Measurements from ENCODE around the gene ZNF383. TPM values are rescaled to one million over a fixed set of nuclear protein-coding genes. Genes with fewer than 3 reads are reported as not detected.
A peak's percentile ranks its signal among the peaks of the same experiment; 100 is the strongest.

Gene ZNF383
- total and polyA plus RNA-seq, 9 of the 15 experiments (the other 6 are each of a cell fraction or from before 2014, with no cell fraction given): 2.0 to 8.2 (median 5.3) TPM

DNA sequence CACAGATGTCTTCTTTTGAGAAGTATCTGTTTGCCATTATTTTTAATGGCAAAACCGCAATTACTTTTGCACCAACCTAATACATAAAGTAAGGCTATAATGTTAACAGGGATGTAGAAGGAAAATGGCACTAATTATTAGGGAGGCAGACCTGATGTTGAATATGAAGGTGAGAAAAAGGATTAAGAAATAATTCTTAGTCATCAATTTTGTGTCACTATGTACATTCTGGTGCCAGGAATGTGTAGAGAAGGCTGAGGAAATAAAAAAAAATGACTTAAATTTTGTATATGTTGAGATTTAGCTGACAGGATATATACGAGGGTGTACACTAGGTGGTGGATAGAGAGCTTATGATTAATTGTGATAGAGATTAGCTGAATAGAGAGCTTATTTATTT, 20.2 kb upstream of the ZNF383 start:
- no TSS peak for BruUV-seq (replicated peaks)
- CTCF ChIA-PET (ENCODE audit: low intra/inter-chr PET ratio): no interaction called here
- 43% methylated on average over 2 of the region's 2 CpGs for WGBS (ENCODE audit: insufficient coverage, low coverage, missing lambda C conversion rate)
- in situ Hi-C loops (cut with MboI) (no loop called here), intact Hi-C loops (cut with micrococcal nuclease) (no loop called here)
- Histone ChIP-seq H3K27ac (ENCODE audit: extremely low read depth, low read depth, low read length) (no peak overlapping the region), H2AFZ (ENCODE audit: low read depth, low read length) (no peak overlapping the region), H3K27me3 (ENCODE audit: control insufficient read depth in 2 of 2, insufficient read depth in 2 of 2, low read length in 2 of 2) (no peaks in the 10 kb centered on the region), H3K4me3 (no peak overlapping the region), H3K9me1 (ENCODE audit: control insufficient read depth, insufficient read depth, low read length) (no peaks in the 10 kb centered on the region), H3K79me2 (ENCODE audit: control insufficient read depth, insufficient read depth, low read length) (no peaks in the 10 kb centered on the region), H3K9ac (ENCODE audit: insufficient read depth in 1 of 2, low read depth in 2 of 2, low read length in 2 of 2) (no peak overlapping the region), H3K36me3 (ENCODE audit: control insufficient read depth, insufficient read depth, low read length) (peaks cover 4% of the 10 kb centered on the region; the same call in 1 of the 3 replicates), H3K9me3 (replicated peaks; ENCODE audit: control insufficient read depth, insufficient read depth, low read depth, low read length) (no peaks in the 10 kb centered on the region; the same call in 1 of the 2 replicates), H3K4me1 (replicated peaks in 1 of 2; ENCODE audit: control insufficient read depth in 2 of 2, insufficient read depth in 2 of 2, low read length in 2 of 2) (no peaks in the 10 kb centered on the region), H3K4me2 (ENCODE audit: insufficient read depth, low read length) (no peak overlapping the region), H4K20me1 (replicated peaks; ENCODE audit: control insufficient read depth, insufficient read depth, low read length) (no peaks in the 10 kb centered on the region)
- DNase-seq (ENCODE audit: extremely low read depth in 1 of 4, low spot score in 3 of 4) (no peak), ATAC-seq (no peak), FAIRE-seq (no peak)
- POLR2A ChIA-PET: interaction anchor here (0.9 kb wide), 1 partner anchor 10 kb away, joined by 3 read pairs; no protein-coding TSS in a partner anchor
- TF ChIP-seq ZC3H8 (IDR thresholded peaks at IDR 0.05): no peak
- TF ChIP-seq CCNT2 (IDR thresholded peaks at IDR 0.05; ENCODE audit: borderline replicate concordance, extremely low read depth, insufficient read length, low read depth, low read length): no peak
- TF ChIP-seq SMAD2 (IDR thresholded peaks at IDR 0.05; ENCODE audit: low read depth, low read length): no peak
- TF ChIP-seq MAFG (tag; conservative IDR thresholded peaks at IDR 0.05): peak; percentile 31; the same call in 1 of the 2 replicates
- TF ChIP-seq, protein P1, sequence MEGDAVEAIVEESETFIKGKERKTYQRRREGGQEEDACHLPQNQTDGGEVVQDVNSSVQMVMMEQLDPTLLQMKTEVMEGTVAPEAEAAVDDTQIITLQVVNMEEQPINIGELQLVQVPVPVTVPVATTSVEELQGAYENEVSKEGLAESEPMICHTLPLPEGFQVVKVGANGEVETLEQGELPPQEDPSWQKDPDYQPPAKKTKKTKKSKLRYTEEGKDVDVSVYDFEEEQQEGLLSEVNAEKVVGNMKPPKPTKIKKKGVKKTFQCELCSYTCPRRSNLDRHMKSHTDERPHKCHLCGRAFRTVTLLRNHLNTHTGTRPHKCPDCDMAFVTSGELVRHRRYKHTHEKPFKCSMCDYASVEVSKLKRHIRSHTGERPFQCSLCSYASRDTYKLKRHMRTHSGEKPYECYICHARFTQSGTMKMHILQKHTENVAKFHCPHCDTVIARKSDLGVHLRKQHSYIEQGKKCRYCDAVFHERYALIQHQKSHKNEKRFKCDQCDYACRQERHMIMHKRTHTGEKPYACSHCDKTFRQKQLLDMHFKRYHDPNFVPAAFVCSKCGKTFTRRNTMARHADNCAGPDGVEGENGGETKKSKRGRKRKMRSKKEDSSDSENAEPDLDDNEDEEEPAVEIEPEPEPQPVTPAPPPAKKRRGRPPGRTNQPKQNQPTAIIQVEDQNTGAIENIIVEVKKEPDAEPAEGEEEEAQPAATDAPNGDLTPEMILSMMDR (IDR thresholded peaks at IDR 0.05 in 2 of 3, conservative IDR thresholded peaks at IDR 0.05 in 1 of 3; ENCODE audit: insufficient read depth in 2 of 3, low read depth in 1 of 3, low read length in 3 of 3): no peak
- peak; percentile 37; the same call in 1 of the 2 replicates for TF ChIP-seq MAFK (IDR thresholded peaks at IDR 0.05; ENCODE audit: low read length)
- no peak for TF ChIP-seq ZNF174 (CRISPR knock-in tag; IDR thresholded peaks at IDR 0.05)
- no peak for TF ChIP-seq BCOR (IDR thresholded peaks at IDR 0.05)
- TF ChIP-seq RB1 (IDR thresholded peaks at IDR 0.05; ENCODE audit: low read depth): no peak
- no peak for TF ChIP-seq TSC22D4 (tag; IDR thresholded peaks at IDR 0.05)
- TF ChIP-seq C11orf30 (IDR thresholded peaks at IDR 0.05; ENCODE audit: low read depth): peak; percentile 46
- TF ChIP-seq STAT5B (CRISPR knock-in tag; IDR thresholded peaks at IDR 0.05): no peak
- no peak for TF ChIP-seq ZNF696 (CRISPR knock-in tag; conservative IDR thresholded peaks at IDR 0.05)
- no peak for TF ChIP-seq NONO (IDR thresholded peaks at IDR 0.05; ENCODE audit: low read depth in 2 of 2, low read length in 1 of 2)
- no peak for TF ChIP-seq SIN3B (IDR thresholded peaks at IDR 0.05; ENCODE audit: low read depth)
- TF ChIP-seq U2AF1 (optimal IDR thresholded peaks at IDR 0.05; ENCODE audit: low read depth, low read length): no peak
- no peak for TF ChIP-seq STAT6 (CRISPR knock-in tag; IDR thresholded peaks at IDR 0.05)
